IPS-18a (cell line): ENCODE measurements around the gene ASTN2.

Experiments used
- H3K27ac ChIP-seq: one replicate; pipeline ENCODE4 v1.5.1; 2013; ENCODE audit warnings: low read length
- H3K27me3 ChIP-seq: one replicate; pipeline ENCODE4 v1.6.1; 2013; ENCODE audit warnings: mild to moderate bottlenecking, low read length; ENCODE audit not compliant: control insufficient read depth, insufficient read depth
- H3K36me3 ChIP-seq: one replicate; pipeline ENCODE4 v1.6.1; 2013; ENCODE audit warnings: low read depth, low read length; ENCODE audit not compliant: control insufficient read depth
- H3K4me1 ChIP-seq: one replicate; pipeline ENCODE4 v1.6.1; 2013; ENCODE audit warnings: low read depth, low read length; ENCODE audit not compliant: control insufficient read depth
- H3K4me3 ChIP-seq: one replicate; pipeline ENCODE4 v1.5.1; 2013; ENCODE audit warnings: low read length
- H3K9ac ChIP-seq: one replicate; pipeline ENCODE4 v1.6.1; 2013; ENCODE audit warnings: mild to moderate bottlenecking, low read length, moderate library complexity
- H3K9me3 ChIP-seq: one replicate; pipeline ENCODE4 v1.6.1; 2013; ENCODE audit warnings: low read depth, low read length; ENCODE audit not compliant: control insufficient read depth

Gene ASTN2

DNA sequence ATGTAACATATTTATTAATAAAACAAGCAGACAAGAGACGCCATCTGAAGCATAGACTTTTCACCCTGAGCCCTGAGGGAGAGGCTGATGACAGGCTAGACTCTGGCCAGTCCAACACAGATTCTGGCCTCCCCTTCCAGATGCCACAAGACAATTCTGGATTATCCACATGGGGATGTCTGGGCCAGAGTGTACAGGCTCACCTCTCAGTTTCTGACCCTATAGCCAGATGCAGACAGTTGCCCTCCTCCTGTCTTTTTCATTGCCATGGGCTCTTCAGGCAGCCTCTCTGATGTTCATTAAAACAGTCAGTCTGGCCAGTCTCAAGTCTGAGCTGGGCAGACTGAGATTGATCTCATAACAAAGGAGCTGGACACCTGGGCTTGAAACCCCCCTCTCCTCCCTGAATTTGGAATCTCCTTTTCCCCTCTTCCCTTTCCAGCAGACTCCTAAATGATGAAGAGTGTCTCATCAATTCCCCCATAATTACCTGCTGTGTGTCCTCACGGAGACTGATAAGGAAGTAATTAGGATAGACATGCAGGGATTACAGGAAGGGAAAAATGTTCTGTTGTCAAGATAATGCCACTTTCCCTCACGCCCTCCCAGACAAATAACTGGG lies 89.6 kb downstream of the ASTN2 start:
- Histone ChIP-seq H3K4me1 (no peaks in the 10 kb centered on the region), H3K9ac (no peak overlapping the region), H3K27me3 (no peaks in the 10 kb centered on the region), H3K9me3 (no peaks in the 10 kb centered on the region), H3K36me3 (no peaks in the 10 kb centered on the region), H3K4me3 (no peak overlapping the region), H3K27ac (no peak overlapping the region)

DNA sequence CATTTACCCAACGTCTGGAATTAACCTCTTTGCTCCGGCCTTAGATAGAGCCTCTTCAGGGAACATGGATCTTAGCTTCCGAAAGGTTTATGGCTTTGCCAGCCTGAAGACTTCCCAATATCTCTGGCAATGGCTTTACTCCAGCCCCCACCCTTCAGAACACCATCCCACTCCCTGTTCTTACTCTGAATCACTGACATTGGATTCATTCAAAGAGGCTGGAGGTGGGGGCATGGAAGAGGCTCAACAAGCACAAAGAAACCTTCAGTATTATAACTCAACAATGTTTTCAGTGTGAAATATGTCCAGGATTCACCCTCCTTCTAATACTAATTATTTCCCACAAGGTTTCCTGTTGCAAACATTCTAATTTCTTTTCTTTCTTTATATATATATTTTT lies 91.5 kb downstream of the ASTN2 start:
- H3K27ac ChIP-seq: no peak overlapping the region
- no peaks in the 10 kb centered on the region for H3K4me1 ChIP-seq
- no peak overlapping the region for H3K4me3 ChIP-seq
- no peak overlapping the region for H3K9ac ChIP-seq
- no peaks in the 10 kb centered on the region for H3K36me3 ChIP-seq
- no peaks in the 10 kb centered on the region for H3K27me3 ChIP-seq
- no peaks in the 10 kb centered on the region for H3K9me3 ChIP-seq

DNA sequence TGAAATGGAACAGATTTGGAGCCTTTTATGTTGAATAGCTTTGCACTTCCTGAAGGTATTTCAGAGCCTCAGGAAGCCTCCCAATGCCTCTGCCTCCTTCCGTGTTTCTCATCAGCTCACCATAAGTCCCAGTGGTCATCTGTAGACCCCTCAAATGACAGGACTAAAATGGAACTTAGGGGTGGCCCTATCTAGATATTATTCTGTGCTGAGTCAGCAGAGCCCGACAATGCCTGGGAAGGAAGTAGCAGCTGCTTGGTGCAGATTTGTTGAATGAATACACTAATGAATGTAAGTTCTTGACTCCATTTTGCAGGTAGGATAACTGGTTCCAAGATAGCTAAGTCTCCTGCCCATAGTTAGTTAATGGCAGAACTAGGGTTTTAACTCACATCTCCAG lies 97.7 kb downstream of the ASTN2 start:
- no peaks in the 10 kb centered on the region for H3K9me3 ChIP-seq
- no peaks in the 10 kb centered on the region for H3K4me1 ChIP-seq
- H3K4me3 ChIP-seq: no peak overlapping the region
- no peaks in the 10 kb centered on the region for H3K27me3 ChIP-seq
- H3K27ac ChIP-seq: no peak overlapping the region
- no peaks in the 10 kb centered on the region for H3K36me3 ChIP-seq
- no peak overlapping the region for H3K9ac ChIP-seq

DNA sequence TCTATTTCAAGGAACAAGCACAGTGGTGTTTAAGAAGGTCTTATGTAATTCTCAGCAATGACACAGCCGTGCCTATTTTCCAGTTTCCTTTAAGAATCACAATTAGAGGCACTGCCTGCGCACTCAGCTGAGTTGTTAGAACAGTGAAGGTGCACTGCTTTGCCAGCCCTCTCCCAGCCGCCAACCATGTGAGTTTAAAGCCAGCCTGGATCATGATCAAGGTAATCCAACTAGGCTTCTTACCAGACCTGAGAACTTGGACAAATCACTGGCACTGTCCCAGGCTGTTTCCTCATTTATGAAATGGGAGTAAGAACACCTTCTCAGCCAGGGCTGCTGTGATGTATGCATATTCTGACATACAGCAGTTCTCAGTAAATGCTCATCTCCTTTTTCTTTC lies 99.6 kb downstream of the ASTN2 start:
- H3K9me3 ChIP-seq: no peaks in the 10 kb centered on the region
- H3K4me1 ChIP-seq: no peaks in the 10 kb centered on the region
- no peak overlapping the region for H3K9ac ChIP-seq
- H3K36me3 ChIP-seq: no peaks in the 10 kb centered on the region
- no peak overlapping the region for H3K4me3 ChIP-seq
- H3K27me3 ChIP-seq: no peaks in the 10 kb centered on the region
- H3K27ac ChIP-seq: no peak overlapping the region

DNA sequence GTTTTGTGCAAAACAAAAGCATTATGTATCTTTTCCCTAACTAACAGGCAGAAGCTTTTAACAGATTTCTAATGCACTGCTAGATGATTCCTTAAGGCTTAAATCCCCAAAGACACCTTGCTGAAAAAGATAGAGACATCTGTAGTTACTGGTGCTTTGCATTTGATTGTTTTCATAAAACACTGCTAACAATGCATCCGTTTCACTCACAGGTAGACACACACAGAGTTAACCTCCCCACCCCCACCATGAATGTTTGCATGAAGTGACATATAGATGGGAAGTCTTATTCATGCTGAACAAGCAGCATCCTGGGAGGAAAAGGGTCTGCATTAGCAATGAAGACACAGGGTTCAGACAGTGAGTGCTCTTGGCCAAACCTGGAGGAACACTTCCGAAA lies 100.9 kb downstream of the ASTN2 start:
- no peaks in the 10 kb centered on the region for H3K27me3 ChIP-seq
- no peaks in the 10 kb centered on the region for H3K36me3 ChIP-seq
- no peak overlapping the region for H3K9ac ChIP-seq
- H3K9me3 ChIP-seq: no peaks in the 10 kb centered on the region
- no peak overlapping the region for H3K27ac ChIP-seq
- H3K4me1 ChIP-seq: no peaks in the 10 kb centered on the region
- H3K4me3 ChIP-seq: no peak overlapping the region

DNA sequence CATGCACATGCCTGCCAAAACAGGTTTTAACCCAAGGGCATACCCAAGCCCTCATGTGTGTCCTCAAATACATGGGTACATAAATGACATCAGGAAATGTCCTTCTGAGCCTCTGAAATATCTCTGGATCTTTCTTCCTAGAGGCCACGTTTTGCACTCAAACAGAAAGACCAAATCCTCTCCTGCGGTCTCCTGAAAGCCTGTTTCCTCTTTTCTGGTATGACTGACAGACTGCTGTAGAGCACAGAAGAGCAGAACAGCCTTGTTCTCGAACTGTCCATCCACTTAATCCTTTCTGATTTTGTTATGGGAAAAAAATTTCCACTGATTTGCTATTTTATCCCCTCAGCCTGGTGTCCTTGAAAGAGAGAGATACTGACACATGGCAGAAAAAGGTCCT lies 107.2 kb downstream of the ASTN2 start:
- Histone ChIP-seq H3K4me1 (no peaks in the 10 kb centered on the region), H3K9me3 (no peaks in the 10 kb centered on the region), H3K27ac (no peak overlapping the region), H3K36me3 (no peaks in the 10 kb centered on the region), H3K4me3 (no peak overlapping the region), H3K27me3 (no peaks in the 10 kb centered on the region), H3K9ac (no peak overlapping the region)

DNA sequence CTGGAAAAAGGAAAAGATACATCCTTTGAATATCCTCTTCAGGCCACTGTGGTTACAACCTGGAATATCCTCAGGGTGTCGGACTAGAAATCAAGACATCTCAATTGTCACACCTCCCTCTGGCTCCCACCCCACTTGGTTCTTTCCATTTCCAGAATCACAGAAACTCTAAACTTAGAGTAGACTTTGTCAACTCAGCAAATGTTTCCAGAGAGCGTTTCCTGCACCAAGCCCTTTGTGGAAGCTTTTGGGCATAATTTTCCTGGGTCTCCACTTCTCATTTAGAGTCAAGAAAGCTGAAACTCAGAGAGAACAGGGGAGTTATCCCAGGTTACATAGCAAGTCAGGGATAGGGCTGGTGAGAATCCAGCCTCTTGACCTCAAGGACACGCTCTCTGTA lies 108.8 kb downstream of the ASTN2 start:
- no peaks in the 10 kb centered on the region for H3K9me3 ChIP-seq
- H3K4me1 ChIP-seq: no peaks in the 10 kb centered on the region
- no peaks in the 10 kb centered on the region for H3K27me3 ChIP-seq

DNA sequence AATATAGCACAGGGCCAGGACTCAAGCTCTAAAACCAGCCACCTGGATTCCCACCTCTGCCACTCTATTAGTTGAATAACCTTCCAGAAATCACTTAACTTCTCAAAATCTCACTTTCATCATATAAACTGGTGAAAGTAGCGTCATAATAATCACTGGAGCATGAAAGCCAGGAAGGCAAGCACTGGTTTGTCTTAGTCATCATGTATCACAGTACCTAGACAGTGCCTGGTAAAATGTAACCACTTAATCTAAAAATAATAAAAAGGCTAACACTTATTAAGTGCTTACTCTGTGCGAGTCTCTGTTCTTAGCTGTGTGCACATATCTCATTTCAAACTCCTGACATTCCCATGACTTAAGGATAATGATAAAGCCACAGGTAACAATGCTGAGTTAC lies 109.4 kb downstream of the ASTN2 start:
- Histone ChIP-seq H3K9ac (no peak overlapping the region), H3K4me1 (no peaks in the 10 kb centered on the region), H3K4me3 (no peak overlapping the region), H3K27me3 (no peaks in the 10 kb centered on the region), H3K9me3 (no peaks in the 10 kb centered on the region), H3K36me3 (no peaks in the 10 kb centered on the region), H3K27ac (no peak overlapping the region)

More for the DNA sequence above, 108.8 kb downstream of the ASTN2 start:
- no peak overlapping the region for H3K9ac ChIP-seq
- no peaks in the 10 kb centered on the region for H3K36me3 ChIP-seq
- no peak overlapping the region for H3K4me3 ChIP-seq
- no peak overlapping the region for H3K27ac ChIP-seq

DNA sequence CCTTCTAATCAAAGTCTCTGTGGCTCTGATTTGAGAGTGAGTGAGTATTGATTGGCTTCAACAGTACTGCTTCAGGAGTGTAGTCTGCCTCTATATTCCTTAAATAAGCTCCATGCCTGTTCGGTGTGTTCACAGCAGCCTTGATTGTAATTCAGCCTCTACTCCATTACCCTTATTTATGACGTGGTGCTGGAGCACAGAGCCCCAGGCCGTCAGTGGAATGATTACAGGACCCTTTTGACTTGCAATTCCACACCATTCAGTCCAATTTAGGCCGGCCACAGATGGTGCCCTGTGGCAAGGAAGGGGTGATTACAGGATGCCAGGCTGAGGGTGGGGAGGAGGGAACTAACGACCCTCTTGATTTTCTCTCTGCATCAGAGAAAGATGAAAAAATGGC lies 110.3 kb downstream of the ASTN2 start:
- Histone ChIP-seq H3K27me3 (no peaks in the 10 kb centered on the region), H3K9ac (no peak overlapping the region), H3K36me3 (no peaks in the 10 kb centered on the region), H3K4me3 (no peak overlapping the region), H3K4me1 (no peaks in the 10 kb centered on the region), H3K27ac (no peak overlapping the region), H3K9me3 (no peaks in the 10 kb centered on the region)

DNA sequence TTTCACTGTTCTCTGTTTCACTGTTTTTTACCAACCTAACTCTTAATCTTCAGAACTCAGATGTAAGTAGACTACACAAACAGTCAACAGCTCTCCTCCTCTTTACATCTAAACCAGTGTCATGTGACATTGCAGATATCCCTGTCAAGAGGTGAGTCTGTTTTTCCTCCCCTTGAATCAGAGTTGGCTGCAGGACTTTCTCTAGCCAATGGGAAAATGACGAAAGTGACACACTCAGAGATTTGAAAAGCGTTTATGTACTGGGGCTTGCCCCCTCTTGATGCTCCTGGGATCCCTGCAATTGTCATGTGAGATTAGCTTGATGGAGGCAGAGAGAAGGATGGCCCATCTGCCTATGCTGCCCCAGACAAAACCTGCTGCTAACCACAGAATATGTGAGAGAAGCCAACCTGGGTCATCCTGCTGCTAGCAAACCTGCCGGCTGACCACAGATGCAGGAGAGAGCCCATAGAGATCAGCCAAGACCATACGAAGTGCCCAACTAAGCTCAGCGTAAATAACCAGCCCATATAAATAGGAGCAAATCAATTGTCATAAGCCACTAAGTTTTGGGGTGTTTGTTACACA lies 111.1 kb downstream of the ASTN2 start:
- Histone ChIP-seq H3K4me1 (no peaks in the 10 kb centered on the region), H3K9ac (no peak overlapping the region), H3K36me3 (no peaks in the 10 kb centered on the region), H3K27me3 (no peaks in the 10 kb centered on the region), H3K9me3 (no peaks in the 10 kb centered on the region), H3K4me3 (no peak overlapping the region), H3K27ac (no peak overlapping the region)

DNA sequence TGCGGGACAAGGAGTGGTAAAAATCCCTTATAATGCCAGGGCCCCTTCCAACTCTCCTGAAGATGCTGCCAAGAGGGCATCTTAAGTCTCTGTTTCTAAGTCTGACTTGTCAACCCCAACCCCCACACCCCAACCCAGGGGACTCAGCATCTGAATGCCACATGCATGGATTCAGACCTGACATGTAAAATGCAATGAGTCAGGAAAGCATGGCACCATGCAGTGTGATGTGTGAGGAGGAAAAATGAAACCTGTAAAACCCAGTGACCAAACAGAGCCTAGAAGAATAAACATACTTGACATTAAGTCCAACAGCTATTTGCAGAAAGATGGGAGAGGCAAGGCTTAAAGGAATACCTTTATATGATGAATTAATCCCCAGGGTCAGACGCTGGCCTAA lies 112.4 kb downstream of the ASTN2 start:
- Histone ChIP-seq H3K36me3 (no peaks in the 10 kb centered on the region), H3K27me3 (no peaks in the 10 kb centered on the region), H3K9me3 (no peaks in the 10 kb centered on the region), H3K4me3 (no peak overlapping the region), H3K27ac (no peak overlapping the region), H3K9ac (no peak overlapping the region), H3K4me1 (no peaks in the 10 kb centered on the region)

DNA sequence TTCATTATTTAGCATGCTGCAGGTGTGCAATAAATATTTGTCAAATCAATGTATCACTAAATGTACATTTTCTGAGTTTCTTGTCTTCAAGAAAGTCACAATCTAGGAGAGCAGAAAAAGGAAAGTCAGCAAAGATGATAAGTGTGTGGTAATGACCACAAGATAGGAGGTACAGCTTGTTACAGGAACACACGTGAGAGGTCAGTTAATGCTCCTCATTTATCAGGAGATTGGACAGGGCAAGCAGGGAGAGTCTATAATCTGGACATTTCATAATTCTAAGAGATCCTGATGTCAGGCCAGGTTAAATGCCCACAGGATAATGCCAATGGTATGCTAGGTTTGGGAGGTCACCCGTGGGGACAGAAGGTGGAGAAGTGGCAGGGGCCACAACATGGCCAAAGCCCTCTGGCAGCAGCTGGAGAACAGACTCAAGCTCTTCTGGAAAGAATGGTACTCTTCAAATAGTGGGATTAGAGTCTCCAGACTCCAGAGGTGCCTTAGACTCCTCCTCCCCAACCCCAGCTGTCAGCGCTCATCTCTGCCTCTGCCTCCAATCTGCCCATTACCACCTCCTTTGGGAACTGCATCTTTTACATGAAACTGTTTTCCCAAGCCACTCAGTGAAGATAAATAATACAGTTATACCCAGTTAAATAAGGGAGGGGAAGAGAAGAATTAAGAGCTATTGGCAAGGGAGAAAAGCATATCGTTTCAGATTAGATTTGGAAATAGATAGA lies 114.3 kb downstream of the ASTN2 start:
- no peak overlapping the region for H3K4me3 ChIP-seq
- H3K9me3 ChIP-seq: no peaks in the 10 kb centered on the region
- no peaks in the 10 kb centered on the region for H3K27me3 ChIP-seq
- H3K36me3 ChIP-seq: no peaks in the 10 kb centered on the region
- H3K9ac ChIP-seq: no peak overlapping the region
- no peaks in the 10 kb centered on the region for H3K4me1 ChIP-seq
- no peak overlapping the region for H3K27ac ChIP-seq
